SJSA1 (cell line): ENCODE results near the gene LDAH. TPM values are rescaled to one million over a fixed set of nuclear protein-coding genes. Genes with fewer than 3 reads are reported as not detected.
"Not testable (repeated sequence)": the region's sequence is repeated elsewhere in the genome, so short reads cannot be mapped to it uniquely, and the experiment has no call there.

Experiments
- DNase-seq, 2 experiments: peaks; one replicate each; pipeline ENCODE4 v3.0.0-alpha.2; 2015 to 2020; ENCODE audit warnings: low spot score in 2 of 2, low read depth in 1 of 2
- H3K27ac ChIP-seq: fragments of 250-450 bp; sonication (Bioruptor Pico); 2 replicates; pipeline ENCODE4 v1.5.1; 2020; ENCODE audit warnings: mild to moderate bottlenecking, moderate library complexity
- H3K27me3 ChIP-seq: fragments of 250-450 bp; sonication (Bioruptor Pico); replicated peaks from 2 replicates; pipeline ENCODE4 v1.5.1; 2020; ENCODE audit warnings: mild to moderate bottlenecking, moderate library complexity
- H3K36me3 ChIP-seq: fragments of 250-450 bp; sonication (Bioruptor Pico); 2 replicates; pipeline ENCODE4 v1.5.1; 2020; ENCODE audit warnings: mild to moderate bottlenecking
- H3K4me1 ChIP-seq: fragments of 250-450 bp; sonication (Bioruptor Pico); replicated peaks from 2 replicates; pipeline ENCODE4 v1.6.1; 2021; ENCODE audit warnings: mild to moderate bottlenecking
- H3K4me3 ChIP-seq: fragments of 250-450 bp; sonication (Bioruptor Pico); 2 replicates; pipeline ENCODE4 v1.5.1; 2020; ENCODE audit warnings: mild to moderate bottlenecking
- H3K9me3 ChIP-seq: fragments of 250-450 bp; sonication (Bioruptor Pico); replicated peaks from 2 replicates; pipeline ENCODE4 v1.5.1; 2020; ENCODE audit warnings: mild to moderate bottlenecking
- total RNA-seq: library from RNA; depleted of rRNA; stranded (reverse); fragments of >200 nt; shearing (Covaris generic); gene quantifications from 2 replicates; pipeline ENCODE4 v1.2.3, GENCODE V29; 2014

Gene LDAH
- total RNA-seq, 1 experiment from 2014 or later = 28.2 TPM

DNA sequence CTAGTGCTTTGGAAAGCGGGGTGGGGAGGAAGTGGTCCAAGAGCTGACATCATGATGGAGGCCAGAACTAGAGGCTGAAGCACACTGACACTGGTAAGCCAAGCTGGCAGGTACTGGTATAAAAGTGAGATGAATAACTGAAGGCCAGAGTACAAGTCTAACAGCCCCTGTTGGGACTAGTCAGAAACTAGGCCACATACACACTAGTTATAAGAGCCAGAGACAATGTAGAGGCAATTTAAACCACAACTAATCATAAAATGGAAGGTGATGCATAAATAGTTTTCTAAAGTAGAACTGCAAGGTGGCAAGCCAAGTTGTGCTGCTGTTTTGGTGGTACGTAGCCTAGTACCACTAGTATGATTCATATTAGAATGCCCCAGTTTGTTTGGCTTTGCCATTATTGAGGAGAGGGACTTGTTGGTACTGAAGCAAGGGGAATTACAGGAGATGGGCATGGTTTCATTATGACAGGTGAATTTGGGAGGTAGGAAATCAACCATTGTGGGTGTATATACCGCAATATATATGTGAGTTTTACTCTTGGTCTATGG lies 98.3 kb downstream of the LDAH start:
- Histone ChIP-seq H3K4me1 (no peaks in the 10 kb centered on the region), H3K9me3 (no peaks in the 10 kb centered on the region; the same call in 1 of the 2 replicates), H3K27ac (no peak overlapping the region), H3K4me3 (no peak overlapping the region), H3K36me3 (peaks cover 5% of the 10 kb centered on the region; the same call in 1 of the 2 replicates), H3K27me3 (no peaks in the 10 kb centered on the region)
- DNase-seq = no peak

DNA sequence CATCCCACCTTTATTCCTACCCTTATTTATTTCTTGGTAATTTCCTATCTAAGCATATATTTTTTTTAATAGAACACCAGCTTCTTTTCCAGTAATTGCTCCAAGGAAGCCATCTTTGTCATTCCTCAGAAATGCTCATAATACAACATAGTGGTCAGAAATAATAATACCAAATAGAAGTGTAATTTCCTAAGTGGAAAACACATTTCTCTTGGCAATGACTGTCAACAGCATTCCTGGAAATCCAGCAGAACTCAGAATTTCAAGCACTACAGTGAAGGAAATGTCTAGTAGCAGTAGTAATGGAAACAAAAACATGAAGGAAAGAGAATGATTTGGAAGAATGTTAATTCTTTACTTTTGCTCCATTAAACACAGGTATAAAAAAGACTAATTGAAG lies 99.4 kb downstream of the LDAH start:
- no peak for DNase-seq
- Histone ChIP-seq H3K36me3 (peaks cover 5% of the 10 kb centered on the region; the same call in 1 of the 2 replicates), H3K9me3 (no peaks in the 10 kb centered on the region; the same call in 1 of the 2 replicates), H3K27ac (no peak overlapping the region), H3K4me3 (no peak overlapping the region), H3K4me1 (no peaks in the 10 kb centered on the region), H3K27me3 (no peaks in the 10 kb centered on the region)

DNA sequence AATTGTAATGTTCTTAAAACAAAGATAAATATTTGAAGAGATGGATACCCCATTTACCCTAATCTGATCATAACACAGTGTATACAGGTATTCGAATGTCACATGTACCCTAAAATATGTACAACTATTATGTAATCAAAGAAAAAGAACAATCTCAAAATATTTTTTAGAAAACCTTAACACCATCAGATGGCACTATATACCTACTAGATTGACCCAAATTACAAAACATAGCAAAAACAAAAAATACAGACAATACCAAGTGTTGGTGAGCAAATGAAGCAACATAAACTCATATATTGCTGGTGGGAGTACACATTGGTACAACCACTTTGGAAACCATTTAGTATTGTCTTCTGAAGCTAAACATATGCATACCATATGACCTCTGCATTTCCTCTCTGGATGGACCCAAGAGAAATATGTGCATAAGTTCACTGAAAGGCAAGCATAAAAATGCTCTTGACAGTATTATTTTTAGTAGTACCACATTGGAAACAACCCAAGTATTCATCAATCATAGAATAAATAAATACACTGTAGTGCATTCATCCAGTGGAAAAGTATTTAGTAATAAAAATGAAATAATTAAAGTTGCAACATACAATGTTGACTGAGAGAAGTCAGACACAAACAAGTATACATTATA lies 100.2 kb downstream of the LDAH start:
- no peak overlapping the region for H3K27ac ChIP-seq
- DNase-seq = no peak
- H3K9me3 ChIP-seq = no peaks in the 10 kb centered on the region; the same call in 1 of the 2 replicates

DNA sequence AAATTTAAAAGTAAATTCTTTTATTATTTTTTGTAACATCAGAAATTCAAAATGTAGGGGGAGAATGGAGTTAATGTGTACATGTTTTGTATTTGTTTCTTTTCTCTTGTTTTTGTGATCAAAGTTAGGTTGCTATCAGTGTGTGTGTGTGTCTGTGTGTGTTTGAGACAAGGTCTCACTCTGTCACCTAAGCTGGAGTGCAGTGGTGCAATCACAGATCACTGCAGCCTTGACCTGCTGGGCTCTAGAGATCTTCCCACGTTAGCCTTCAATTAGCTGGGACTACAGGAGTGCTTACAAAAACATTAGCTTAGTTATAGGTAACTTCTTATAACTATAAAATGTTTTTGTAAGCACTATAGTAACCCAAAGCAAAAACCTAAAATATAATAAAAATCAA lies 105.3 kb downstream of the LDAH start:
- no peaks in the 10 kb centered on the region; the same call in 1 of the 2 replicates for H3K9me3 ChIP-seq
- no peaks in the 10 kb centered on the region for H3K36me3 ChIP-seq
- no peak overlapping the region for H3K4me3 ChIP-seq
- DNase-seq = no peak
- no peak overlapping the region for H3K27ac ChIP-seq
- no peaks in the 10 kb centered on the region for H3K4me1 ChIP-seq
- H3K27me3 ChIP-seq = no peaks in the 10 kb centered on the region

More for the DNA sequence above, 100.2 kb downstream of the LDAH start:
- Histone ChIP-seq H3K4me1 (no peaks in the 10 kb centered on the region), H3K27me3 (no peaks in the 10 kb centered on the region), H3K4me3 (no peak overlapping the region), H3K36me3 (peaks cover 5% of the 10 kb centered on the region; the same call in 1 of the 2 replicates)

DNA sequence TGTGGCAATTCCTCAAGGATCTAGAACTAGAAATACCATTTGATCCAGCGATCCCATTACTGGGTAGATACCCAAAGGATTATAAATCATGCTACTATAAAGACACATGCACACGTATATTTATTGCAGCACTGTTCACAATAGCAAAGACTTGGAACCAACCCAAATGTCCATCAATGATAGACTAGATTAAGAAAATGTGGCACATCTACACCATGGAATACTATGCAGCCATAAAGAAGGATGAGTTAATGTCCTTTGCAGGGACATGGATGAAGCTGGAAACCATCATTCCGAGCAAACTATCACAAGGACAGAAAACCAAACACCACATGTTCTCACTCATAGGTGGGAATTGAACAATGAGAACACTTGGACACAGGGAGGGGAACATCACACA lies 106.7 kb downstream of the LDAH start:
- H3K4me3 ChIP-seq, H3K36me3 ChIP-seq, H3K9me3 ChIP-seq, H3K27ac ChIP-seq, DNase-seq, H3K4me1 ChIP-seq, H3K27me3 ChIP-seq: not testable (repeated sequence)

DNA sequence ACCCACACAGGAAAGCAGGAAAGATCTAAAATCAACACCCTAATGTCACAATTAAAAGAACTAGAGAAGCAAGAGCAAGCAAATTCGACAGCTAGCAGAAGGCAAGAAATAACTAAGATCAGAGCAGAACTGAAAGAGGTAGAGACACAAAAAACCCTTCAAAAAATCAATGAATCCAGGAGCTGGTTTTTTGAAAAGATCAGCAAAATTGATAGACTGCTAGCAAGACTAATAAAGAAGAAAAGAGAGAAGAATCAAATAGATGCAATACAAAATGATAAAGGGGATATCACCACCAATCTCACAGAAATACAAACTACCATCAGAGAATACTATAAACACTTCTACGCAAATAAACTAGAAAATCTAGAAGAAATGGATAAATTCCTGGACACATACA lies 108.5 kb downstream of the LDAH start:
- not testable (repeated sequence) for H3K27me3 ChIP-seq, H3K4me3 ChIP-seq, DNase-seq

DNA sequence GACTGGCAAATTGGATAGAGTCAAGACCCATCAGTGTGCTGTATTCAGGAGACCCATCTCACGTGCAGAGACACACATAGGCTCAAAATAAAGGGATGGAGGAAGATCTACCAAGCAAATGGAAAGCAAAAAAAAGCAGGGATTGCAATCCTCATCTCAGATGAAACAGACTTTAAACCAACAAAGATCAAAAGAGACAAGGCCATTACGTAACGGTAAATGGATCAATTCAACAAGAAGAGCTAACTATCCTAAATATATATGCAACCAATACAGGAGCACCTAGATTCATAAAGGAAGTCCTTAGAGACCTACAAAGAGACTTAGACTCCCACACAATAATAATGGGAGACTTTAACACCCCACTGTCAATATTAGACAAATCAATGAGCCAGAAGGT lies 109.3 kb downstream of the LDAH start:
- not testable (repeated sequence) for H3K9me3 ChIP-seq, H3K36me3 ChIP-seq, DNase-seq, H3K27ac ChIP-seq, H3K4me1 ChIP-seq, H3K27me3 ChIP-seq, H3K4me3 ChIP-seq

More for the DNA sequence above, 108.5 kb downstream of the LDAH start:
- not testable (repeated sequence) for H3K9me3 ChIP-seq, H3K4me1 ChIP-seq, H3K36me3 ChIP-seq, H3K27ac ChIP-seq

DNA sequence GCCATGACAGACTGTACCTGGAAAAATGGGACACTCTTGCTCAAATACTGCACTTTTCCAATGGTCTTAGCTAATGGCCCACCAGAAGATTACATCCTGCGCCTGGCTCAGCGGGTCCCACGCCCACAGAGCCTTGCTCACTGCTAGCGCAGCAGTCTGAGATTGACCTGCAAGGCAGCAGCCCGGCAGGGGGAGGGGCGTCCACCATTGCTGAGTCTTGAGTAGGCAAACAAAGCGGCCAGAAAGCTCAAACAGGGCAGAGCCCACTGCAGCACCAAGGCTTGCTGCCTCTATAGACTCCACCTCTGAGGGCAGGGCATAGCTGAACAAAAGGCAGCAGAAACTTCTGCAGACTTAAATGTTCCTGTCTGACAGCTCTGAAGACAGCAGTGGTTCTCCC lies 111.3 kb downstream of the LDAH start:
- H3K4me3 ChIP-seq, DNase-seq, H3K27ac ChIP-seq, H3K9me3 ChIP-seq, H3K4me1 ChIP-seq, H3K27me3 ChIP-seq, H3K36me3 ChIP-seq: not testable (repeated sequence)

DNA sequence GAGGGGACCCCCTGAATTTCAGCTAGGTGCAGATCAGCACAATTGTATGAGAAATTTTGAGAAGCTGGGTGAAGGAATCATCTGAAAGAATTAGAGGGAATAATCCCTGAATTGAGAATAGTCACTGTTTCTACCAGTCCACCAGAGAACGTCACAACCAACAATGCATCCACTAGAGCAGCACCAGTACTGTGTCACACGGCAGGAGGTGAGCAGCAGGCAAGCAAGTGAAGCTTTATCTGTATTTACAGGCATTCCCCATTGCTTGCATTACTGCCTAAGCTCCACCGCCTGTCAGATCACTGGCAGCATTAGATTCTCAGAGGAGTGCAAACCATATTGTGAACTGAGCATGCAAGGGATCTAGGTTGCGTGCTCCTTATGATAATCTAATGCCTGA lies 115.3 kb downstream of the LDAH start:
- Histone ChIP-seq H3K27me3 (no peaks in the 10 kb centered on the region), H3K27ac (no peak overlapping the region), H3K4me1 (peaks cover 11% of the 10 kb centered on the region), H3K36me3 (0 out of 2 replicates have a peak, but pooled peaks cover 2% of the 10 kb centered on the region), H3K9me3 (no peaks in the 10 kb centered on the region), H3K4me3 (no peak overlapping the region)
- no peak for DNase-seq

DNA sequence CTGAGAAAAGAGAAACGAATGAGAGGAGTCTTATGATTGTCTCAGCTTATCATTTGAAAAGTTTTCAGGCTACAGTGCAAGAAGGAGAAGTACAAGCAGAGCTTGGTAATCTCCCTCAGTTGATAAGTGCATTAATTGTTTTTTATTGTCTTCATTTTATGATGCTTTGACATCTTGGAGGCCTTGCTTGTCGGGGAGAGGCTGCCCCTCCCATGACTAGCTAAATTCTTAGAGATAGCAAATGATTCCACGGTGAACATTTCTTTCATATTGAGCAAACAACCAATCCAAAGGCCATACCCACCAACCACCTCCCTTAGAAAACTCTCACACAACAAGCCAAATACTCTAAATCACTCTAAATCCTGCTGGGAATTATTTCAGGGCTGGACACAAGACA lies 116.1 kb downstream of the LDAH start:
- Histone ChIP-seq H3K27ac (no peak overlapping the region), H3K4me1 (peaks cover 19% of the 10 kb centered on the region), H3K27me3 (no peaks in the 10 kb centered on the region), H3K36me3 (0 out of 2 replicates have a peak, but pooled peaks cover 2% of the 10 kb centered on the region), H3K4me3 (no peak overlapping the region), H3K9me3 (no peaks in the 10 kb centered on the region)
- DNase-seq = no peak

DNA sequence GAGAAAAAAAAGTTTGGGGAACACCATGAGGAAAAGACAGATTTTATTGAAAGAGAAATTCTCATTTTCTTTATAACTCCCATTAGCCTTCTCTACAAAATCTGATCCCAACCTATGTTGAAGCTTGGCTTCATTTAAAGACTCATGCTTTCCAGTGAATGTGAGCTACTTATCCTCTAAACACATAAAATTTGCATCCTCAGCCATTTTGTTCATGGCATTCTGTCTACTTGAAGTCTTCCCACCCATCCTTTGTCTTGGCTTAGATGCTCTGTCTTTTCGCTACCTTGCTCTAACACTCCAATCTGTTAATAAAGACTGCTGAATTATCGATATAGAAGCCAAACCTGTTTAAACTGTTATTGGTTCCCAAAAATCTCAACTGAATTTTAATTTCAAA lies 116.7 kb downstream of the LDAH start:
- no peak for DNase-seq
- Histone ChIP-seq H3K27me3 (no peaks in the 10 kb centered on the region), H3K4me3 (no peak overlapping the region), H3K27ac (no peak overlapping the region), H3K9me3 (no peaks in the 10 kb centered on the region), H3K36me3 (peaks cover 2% of the 10 kb centered on the region; the same call in 1 of the 2 replicates), H3K4me1 (peaks cover 19% of the 10 kb centered on the region)

DNA sequence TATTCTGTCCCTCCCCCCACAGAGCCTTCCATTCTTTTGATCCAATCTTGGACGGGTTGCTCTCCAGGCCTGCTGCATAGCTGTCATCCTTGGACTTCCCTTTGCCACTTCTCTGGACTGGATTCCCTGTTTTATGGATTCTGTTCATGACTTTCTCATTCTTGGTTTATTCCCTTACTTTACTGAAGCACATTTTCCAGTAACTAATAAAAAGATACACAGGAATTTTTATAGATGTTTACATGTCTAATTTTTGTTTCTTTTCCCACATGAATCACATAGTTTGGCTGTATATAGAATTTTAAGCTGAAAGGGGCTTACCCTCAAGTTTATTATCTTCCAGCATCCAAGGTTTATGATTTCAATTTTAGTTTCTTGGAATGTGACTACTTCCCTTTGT lies 118.0 kb downstream of the LDAH start:
- no peak overlapping the region for H3K4me3 ChIP-seq
- no peak overlapping the region for H3K27ac ChIP-seq
- no peak for DNase-seq
- H3K27me3 ChIP-seq = no peaks in the 10 kb centered on the region
- peaks cover 2% of the 10 kb centered on the region; the same call in 1 of the 2 replicates for H3K36me3 ChIP-seq
- peaks cover 20% of the 10 kb centered on the region for H3K4me1 ChIP-seq
- H3K9me3 ChIP-seq = no peaks in the 10 kb centered on the region

DNA sequence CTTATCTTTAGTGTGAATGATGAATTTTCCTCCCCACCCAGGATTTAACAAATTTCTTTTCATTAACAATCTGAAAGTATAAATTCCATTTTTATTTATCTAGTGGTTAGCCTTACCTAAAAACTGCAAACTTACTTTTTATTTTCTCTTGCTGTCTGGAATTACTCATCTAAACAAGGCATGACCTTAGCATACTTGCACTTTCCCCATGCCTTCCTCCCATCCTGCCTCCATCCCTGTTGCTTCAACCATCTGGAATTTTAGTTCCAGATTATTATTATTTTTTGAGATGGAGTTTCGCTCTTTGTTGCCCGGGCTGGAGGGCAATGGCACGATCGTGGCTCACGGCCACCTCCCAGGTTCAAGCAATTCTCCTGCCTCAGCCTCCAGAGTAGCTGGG lies 120.3 kb downstream of the LDAH start:
- no peaks in the 10 kb centered on the region for H3K27me3 ChIP-seq
- no peaks in the 10 kb centered on the region for H3K9me3 ChIP-seq
- H3K27ac ChIP-seq = no peak overlapping the region
- peaks cover 35% of the 10 kb centered on the region for H3K4me1 ChIP-seq
- peak in 1 of 2 experiments; percentile 41 for DNase-seq
- H3K36me3 ChIP-seq = peaks cover 8% of the 10 kb centered on the region; the same call in 1 of the 2 replicates
- H3K4me3 ChIP-seq = no peak overlapping the region

DNA sequence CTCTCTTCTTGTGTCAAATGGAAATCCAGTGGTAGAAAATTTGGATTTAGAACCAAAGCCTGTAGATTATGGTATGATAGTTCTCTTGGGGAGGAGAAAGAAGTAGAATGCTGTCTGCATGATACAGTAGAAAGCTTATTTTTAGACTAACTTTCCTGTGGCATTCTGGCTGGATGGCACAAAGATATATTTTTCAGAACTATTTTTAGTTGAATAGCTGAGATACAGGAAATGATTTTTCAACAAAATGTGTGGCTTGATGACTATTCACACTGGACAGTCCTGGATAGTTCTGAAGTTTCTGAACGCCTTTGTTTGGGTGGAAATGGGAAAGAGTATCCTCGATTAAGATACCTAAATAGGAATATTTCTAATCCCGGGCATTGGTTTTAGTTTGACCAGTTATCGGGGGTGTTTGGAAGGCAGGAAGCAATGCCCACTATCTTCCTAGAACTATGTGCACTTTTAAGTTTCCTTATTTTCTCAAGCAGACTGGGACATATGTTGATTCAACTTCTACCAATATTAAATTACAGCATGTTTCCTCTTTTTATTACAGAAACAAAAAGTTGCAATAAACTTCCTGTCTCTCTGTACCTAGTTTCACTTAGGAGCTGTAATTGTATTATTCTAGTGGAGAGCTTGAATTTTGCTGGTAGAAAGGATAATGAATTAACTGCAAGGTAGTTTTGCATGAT lies 123.8 kb downstream of the LDAH start:
- H3K4me3 ChIP-seq = no peak overlapping the region
- peak overlapping the region; percentile 18; the same call in 1 of the 2 replicates for H3K27ac ChIP-seq
- H3K9me3 ChIP-seq = no peaks in the 10 kb centered on the region
- no peaks in the 10 kb centered on the region for H3K27me3 ChIP-seq
- DNase-seq = no peak
- H3K36me3 ChIP-seq = peaks cover 8% of the 10 kb centered on the region; the same call in 1 of the 2 replicates
- peaks cover 35% of the 10 kb centered on the region for H3K4me1 ChIP-seq
